ENCODE data around the gene ZNF569. TPM values are rescaled to one million over a fixed set of nuclear protein-coding genes. Genes with fewer than 3 reads are reported as not detected.
"Not testable (repeated sequence)": the region's sequence is repeated elsewhere in the genome, so short reads cannot be mapped to it uniquely, and the experiment has no call there.

ZNF569 gene
- 4.7 and 5.8 TPM in 2 replicates for total RNA-seq

GRCh38 chr19:37466798-37467607 is at the start of gene ZNF569:
TSS of gene ZNF569 (minus strand) at chr19:37467444. CDS start at chr19:37444921, 22,523 bp downstream.
- peak; percentile 86 to 92 for DNase-seq (ENCODE audit: low read depth in 2 of 2)

GRCh38 chr19:37513397-37513796 is 46.2 kb upstream of the ZNF569 start:
- DNase-seq (ENCODE audit: low read depth in 2 of 2), result peak in 1 of 2 donors; percentile 62

GRCh38 chr19:37511821-37512220 is 44.6 kb upstream of the ZNF569 start:
- no peak for DNase-seq (ENCODE audit: low read depth in 2 of 2)

- DNase-seq (ENCODE audit: low read depth in 2 of 2), result no peak
These were observed 43.9 kb upstream of the ZNF569 start for GRCh38 chr19:37511186-37511585.

GRCh38 chr19:37507167-37507464 is 39.9 kb upstream of the ZNF569 start:
- no peak for DNase-seq (ENCODE audit: low read depth in 2 of 2)

GRCh38 chr19:37506387-37507166 is 39.3 kb upstream of the ZNF569 start, which contains the start of gene ZNF793:
TSS of gene ZNF793 (plus strand) at chr19:37506939. CDS start at chr19:37523440, 16,501 bp downstream.
- DNase-seq (ENCODE audit: low read depth in 2 of 2), result peak; percentile 60 to 80

GRCh38 chr19:37505958-37506386 is 38.7 kb upstream of the ZNF569 start:
- DNase-seq (ENCODE audit: low read depth in 2 of 2), result no peak

GRCh38 chr19:37492213-37492612 is 25.0 kb upstream of the ZNF569 start:
- no peak for DNase-seq (ENCODE audit: low read depth in 2 of 2)

- DNase-seq (ENCODE audit: low read depth in 2 of 2), result no peak
These were observed 17.3 kb upstream of the ZNF569 start for GRCh38 chr19:37484406-37485168.

- DNase-seq (ENCODE audit: low read depth in 2 of 2), result no peak
These were observed 4.9 kb upstream of the ZNF569 start for GRCh38 chr19:37472165-37472564.

GRCh38 chr19:37470216-37470615 is 3.0 kb upstream of the ZNF569 start:
- DNase-seq (ENCODE audit: low read depth in 2 of 2), result no peak

- peak; percentile 76 to 88 for DNase-seq (ENCODE audit: low read depth in 2 of 2)
These were observed 1.9 kb upstream of the ZNF569 start, which contains the start of gene ZNF570 for GRCh38 chr19:37468961-37469777. TSS of gene ZNF570 (plus strand) at chr19:37469356. CDS start at chr19:37470355, 999 bp downstream.

GRCh38 chr19:37467608-37468090 is 405 bp upstream of the ZNF569 start:
- DNase-seq (ENCODE audit: low read depth in 2 of 2), result peak in 1 of 2 donors; percentile 1

- DNase-seq (ENCODE audit: low read depth in 2 of 2), result no peak
These were observed 907 bp downstream of the ZNF569 start for GRCh38 chr19:37466277-37466797.

GRCh38 chr19:37452500-37453245 is 14.6 kb downstream of the ZNF569 start:
- no peak for DNase-seq (ENCODE audit: low read depth in 2 of 2)

- peak in 1 of 2 donors; percentile 1 for DNase-seq (ENCODE audit: low read depth in 2 of 2)
These were observed 53.7 kb downstream of the ZNF569 start for GRCh38 chr19:37413313-37414084.

GRCh38 chr19:37412700-37413099 is 54.5 kb downstream of the ZNF569 start:
- DNase-seq (ENCODE audit: low read depth in 2 of 2), result no peak

- not testable (repeated sequence) for DNase-seq (ENCODE audit: low read depth in 2 of 2)
These were observed 61.0 kb downstream of the ZNF569 start for GRCh38 chr19:37406140-37406846.
